K562 (cell line): ENCODE measurements around the gene UBXN2A. TPM values are rescaled to one million over a fixed set of nuclear protein-coding genes. Genes with fewer than 3 reads are reported as not detected.

Source experiments
- ESRRB ChIP-seq: fragments of 250-450 bp; sonication (Bioruptor Pico); IDR thresholded peaks from 2 replicates; pipeline ENCODE4 v1.5.0; 2020; ENCODE audit warnings: mild to moderate bottlenecking, moderate library complexity, borderline replicate concordance
- FOXK1 ChIP-seq: sonication (generic); formaldehyde crosslinking; IDR thresholded peaks from 2 replicates; pipeline ENCODE4 v1.8.0; 2022; ENCODE audit warnings: missing genetic modification reagents, mild to moderate bottlenecking, borderline replicate concordance
- FOXM1 ChIP-seq, 2 experiments: fragments of 450-650 bp in 1 of 2; sonication (generic) in 1 of 2; formaldehyde crosslinking in 1 of 2; IDR thresholded peaks; 2 replicates each; pipeline versions ENCODE4 v1.6.1 to v1.9.0; 2017 to 2022; ENCODE audit warnings: low read depth in 2 of 2, mild to moderate bottlenecking in 2 of 2, missing genetic modification reagents in 1 of 2, moderate library complexity in 1 of 2
- MGA ChIP-seq: fragments of 450-650 bp; IDR thresholded peaks from 2 replicates; pipeline ENCODE4 v1.6.1; 2016; ENCODE audit warnings: mild to moderate bottlenecking, moderate library complexity
- NBN ChIP-seq: fragments of 450-650 bp; IDR thresholded peaks from 2 replicates; pipeline ENCODE4 v1.6.1; 2016; ENCODE audit warnings: low read depth, mild to moderate bottlenecking
- ZKSCAN1 ChIP-seq: fragments of 150-350 bp; IDR thresholded peaks from 2 replicates; pipeline ENCODE4 v1.6.1; 2016; ENCODE audit warnings: low read depth, low read length
- polyA plus RNA-seq, 8 experiments: library from polyadenylated mRNA; depleted of rRNA in 4 of 8; stranded (reverse) in 5 of 8; unstranded in 3 of 8; fragments of >200 nt; fragmentation: Nextera tagmentation in 2 of 8; fragmentation: Illumina TruSeq in 1 of 8; extraction: Ambion mirVana in 2 of 8; extraction: Trizol in 1 of 8; gene quantifications; 2 replicates each; pipeline versions ENCODE4 v1.2.1 to v1.2.3, GENCODE V29; 2011 to 2014; ENCODE audit warnings: inconsistent platforms in 1 of 8, missing spikeins in 1 of 8
- total RNA-seq, 7 experiments: library from RNA; depleted of rRNA in 6 of 7; stranded (reverse); fragments of >200 nt in 6 of 7; fragmentation: Illumina TruSeq in 2 of 7; extraction: Trizol in 2 of 7; gene quantifications; 2 replicates each; pipeline versions ENCODE4 v1.2.1 to v1.2.3, GENCODE V29; 2011 to 2021; ENCODE audit warnings: low replicate concordance in 1 of 7
- TF ChIP-seq, protein P1 (sequence below): fragments of 200-800 bp; sonication (Bioruptor generic); IDR thresholded peaks from 2 replicates; pipeline ENCODE4 v1.6.1; 2017; ENCODE audit warnings: missing genetic modification characterization, missing compliant biosample characterization
- TF ChIP-seq, protein P2 (sequence below): IDR thresholded peaks from 2 replicates; pipeline ENCODE4 v1.6.1; 2014; ENCODE audit warnings: antibody characterized with exemption
- TF ChIP-seq, protein P3 (sequence below), 2 experiments: fragments of 450-650 bp in 1 of 2; sonication (generic) in 1 of 2; formaldehyde crosslinking in 1 of 2; IDR thresholded peaks in 1 of 2; conservative IDR thresholded peaks in 1 of 2; 2 replicates each; pipeline versions ENCODE4 v1.6.1 to v1.8.1; 2016 to 2023; ENCODE audit warnings: mild to moderate bottlenecking in 2 of 2, moderate library complexity in 2 of 2, inconsistent platforms in 1 of 2, missing genetic modification reagents in 1 of 2

UBXN2A gene
- total and polyA plus RNA-seq, 9 of the 15 experiments (the other 6 are each of a cell fraction or from before 2014, with no cell fraction given): 3.4 to 25.6 (median 16.0) TPM

GRCh38 chr2:23926750-23927571 is 13.3 kb upstream of the UBXN2A start, which contains the start of gene ATAD2B (continued):
- TF ChIP-seq FOXK1 (CRISPR knock-in tag): peak; percentile 83; the same call in 1 of the 2 replicates
- TF ChIP-seq, protein P1, sequence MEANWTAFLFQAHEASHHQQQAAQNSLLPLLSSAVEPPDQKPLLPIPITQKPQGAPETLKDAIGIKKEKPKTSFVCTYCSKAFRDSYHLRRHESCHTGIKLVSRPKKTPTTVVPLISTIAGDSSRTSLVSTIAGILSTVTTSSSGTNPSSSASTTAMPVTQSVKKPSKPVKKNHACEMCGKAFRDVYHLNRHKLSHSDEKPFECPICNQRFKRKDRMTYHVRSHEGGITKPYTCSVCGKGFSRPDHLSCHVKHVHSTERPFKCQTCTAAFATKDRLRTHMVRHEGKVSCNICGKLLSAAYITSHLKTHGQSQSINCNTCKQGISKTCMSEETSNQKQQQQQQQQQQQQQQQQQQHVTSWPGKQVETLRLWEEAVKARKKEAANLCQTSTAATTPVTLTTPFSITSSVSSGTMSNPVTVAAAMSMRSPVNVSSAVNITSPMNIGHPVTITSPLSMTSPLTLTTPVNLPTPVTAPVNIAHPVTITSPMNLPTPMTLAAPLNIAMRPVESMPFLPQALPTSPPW (CRISPR knock-in tag): peak; percentile 64
- TF ChIP-seq, protein P2, sequence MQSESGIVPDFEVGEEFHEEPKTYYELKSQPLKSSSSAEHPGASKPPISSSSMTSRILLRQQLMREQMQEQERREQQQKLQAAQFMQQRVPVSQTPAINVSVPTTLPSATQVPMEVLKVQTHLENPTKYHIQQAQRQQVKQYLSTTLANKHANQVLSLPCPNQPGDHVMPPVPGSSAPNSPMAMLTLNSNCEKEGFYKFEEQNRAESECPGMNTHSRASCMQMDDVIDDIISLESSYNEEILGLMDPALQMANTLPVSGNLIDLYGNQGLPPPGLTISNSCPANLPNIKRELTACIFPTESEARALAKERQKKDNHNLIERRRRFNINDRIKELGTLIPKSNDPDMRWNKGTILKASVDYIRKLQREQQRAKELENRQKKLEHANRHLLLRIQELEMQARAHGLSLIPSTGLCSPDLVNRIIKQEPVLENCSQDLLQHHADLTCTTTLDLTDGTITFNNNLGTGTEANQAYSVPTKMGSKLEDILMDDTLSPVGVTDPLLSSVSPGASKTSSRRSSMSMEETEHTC: no peak
- peak; percentile 74; the same call in 1 of the 2 replicates for TF ChIP-seq ZKSCAN1
- TF ChIP-seq, protein P3, sequence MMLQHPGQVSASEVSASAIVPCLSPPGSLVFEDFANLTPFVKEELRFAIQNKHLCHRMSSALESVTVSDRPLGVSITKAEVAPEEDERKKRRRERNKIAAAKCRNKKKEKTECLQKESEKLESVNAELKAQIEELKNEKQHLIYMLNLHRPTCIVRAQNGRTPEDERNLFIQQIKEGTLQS (IDR thresholded peaks at IDR 0.05): no peak
- TF ChIP-seq, protein P3 (CRISPR knock-in tag; conservative IDR thresholded peaks at IDR 0.05): peak; percentile 62; the same call in 1 of the 2 replicates
- no peak for TF ChIP-seq FOXM1 (IDR thresholded peaks at IDR 0.05; ENCODE audit: low read depth)
- 0 out of 2 replicates have a peak, but pooled peaks have one; percentile 64 for TF ChIP-seq FOXM1 (CRISPR knock-in tag; IDR thresholded peaks at IDR 0.05; ENCODE audit: low read depth)
- 0 out of 2 replicates have a peak, but pooled peaks have one; percentile 66 for TF ChIP-seq NBN
- TF ChIP-seq ESRRB: no peak
- peak; percentile 30; the same call in 1 of the 2 replicates for TF ChIP-seq MGA
